ENCODE measurements around the gene TAS2R41.
A peak's percentile ranks its signal among the peaks of the same experiment; 100 is the strongest.
"Not testable (repeated sequence)": the region's sequence is repeated elsewhere in the genome, so short reads cannot be mapped to it uniquely, and the experiment has no call there.

Gene TAS2R41

DNA sequence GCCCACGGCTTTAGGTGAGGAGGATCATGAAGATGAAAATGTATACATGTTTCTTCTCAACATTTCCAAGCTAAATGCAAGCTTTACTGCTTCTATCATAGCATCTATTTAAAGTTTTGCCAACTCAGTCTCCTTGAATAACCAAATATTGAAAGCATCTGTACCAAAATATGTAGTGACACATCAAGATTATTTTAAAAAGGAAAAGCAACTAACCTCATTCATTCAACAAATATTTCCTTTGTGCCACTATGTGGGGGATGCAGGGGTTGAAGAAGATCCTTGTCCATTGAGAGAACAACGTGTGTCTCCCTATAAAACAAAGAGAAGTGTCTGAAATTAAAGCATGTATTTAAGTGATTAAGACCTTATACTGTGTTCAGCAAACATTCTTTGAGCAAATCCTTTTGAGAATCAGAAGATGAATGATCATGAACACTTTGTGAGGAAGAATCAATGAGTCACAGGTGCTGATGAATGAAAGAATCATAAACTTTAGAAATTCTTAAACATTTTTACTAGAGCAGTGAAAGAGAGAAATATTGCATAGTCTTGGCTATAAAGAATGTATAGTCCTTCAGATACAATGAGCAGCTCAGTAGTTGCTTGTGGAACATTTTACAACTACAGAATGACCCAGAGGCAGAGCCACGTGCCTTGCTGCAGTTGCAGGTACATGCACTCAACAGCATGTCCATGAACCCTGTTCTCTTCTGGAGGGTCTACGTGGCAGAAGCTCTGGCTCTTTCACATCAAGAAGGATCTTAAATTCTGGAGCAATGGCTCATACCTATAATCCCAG is 20.5 kb upstream of the TAS2R41 start:
- peak; percentile 79 for DNase-seq

DNA sequence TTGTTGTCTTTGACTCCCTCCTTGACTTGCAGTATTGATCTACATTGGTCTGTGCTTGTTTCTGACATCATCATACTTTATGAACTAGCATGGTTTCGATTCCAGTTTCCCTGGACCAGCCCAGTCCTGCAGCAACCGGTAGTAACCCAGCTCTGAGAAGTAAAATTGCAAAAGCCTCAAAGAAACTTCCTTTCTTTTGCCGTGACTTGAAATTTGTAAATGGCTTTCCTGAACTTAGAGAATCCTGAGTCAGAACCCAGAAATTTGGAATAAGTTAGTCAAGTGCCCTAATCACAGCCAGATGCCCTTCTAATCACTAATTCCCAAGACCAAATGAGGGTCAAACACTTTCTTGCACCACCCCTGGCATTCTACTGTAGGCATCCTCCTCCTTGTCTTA is 19.4 kb upstream of the TAS2R41 start:
- peak; percentile 84 for DNase-seq

DNA sequence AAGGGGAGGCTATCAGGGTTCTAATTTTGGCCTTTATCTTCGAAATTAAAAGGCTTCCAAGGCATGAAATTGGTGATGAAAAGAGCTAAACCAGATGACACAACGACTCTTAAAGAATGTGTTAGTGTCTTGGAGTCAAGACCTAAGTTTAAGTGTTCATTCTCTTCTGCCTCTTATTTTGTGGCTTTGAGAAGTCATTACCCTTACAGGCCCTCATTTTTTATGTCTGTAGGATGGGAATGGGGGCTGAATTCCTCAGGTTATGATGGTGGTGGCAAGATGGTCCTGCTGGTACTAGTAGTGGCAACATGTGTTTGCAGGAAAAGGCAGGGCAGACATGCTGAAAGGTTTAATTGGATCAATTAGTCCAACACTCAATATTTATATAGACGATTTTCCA is 19.0 kb upstream of the TAS2R41 start:
- DNase-seq, result no peak

DNA sequence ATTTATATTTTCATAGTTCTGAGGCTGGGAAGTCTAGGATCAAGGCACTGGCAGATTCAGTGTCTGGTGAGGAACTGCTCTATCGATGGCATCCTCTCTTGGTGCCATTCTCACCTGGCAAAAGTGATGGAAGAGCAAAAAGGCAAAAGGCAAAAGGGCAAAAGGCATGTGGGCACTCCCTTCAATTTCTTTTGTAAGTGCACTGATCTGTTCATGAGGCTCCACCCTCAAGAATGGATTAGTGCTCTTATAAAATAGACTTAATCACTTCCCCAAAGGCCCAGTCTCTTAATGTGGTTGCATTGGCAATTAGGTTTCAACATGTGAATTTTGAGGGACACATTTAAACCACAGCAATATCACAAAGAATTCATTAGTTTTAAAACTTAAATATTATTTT is 18.3 kb upstream of the TAS2R41 start:
- DNase-seq, result no peak

DNA sequence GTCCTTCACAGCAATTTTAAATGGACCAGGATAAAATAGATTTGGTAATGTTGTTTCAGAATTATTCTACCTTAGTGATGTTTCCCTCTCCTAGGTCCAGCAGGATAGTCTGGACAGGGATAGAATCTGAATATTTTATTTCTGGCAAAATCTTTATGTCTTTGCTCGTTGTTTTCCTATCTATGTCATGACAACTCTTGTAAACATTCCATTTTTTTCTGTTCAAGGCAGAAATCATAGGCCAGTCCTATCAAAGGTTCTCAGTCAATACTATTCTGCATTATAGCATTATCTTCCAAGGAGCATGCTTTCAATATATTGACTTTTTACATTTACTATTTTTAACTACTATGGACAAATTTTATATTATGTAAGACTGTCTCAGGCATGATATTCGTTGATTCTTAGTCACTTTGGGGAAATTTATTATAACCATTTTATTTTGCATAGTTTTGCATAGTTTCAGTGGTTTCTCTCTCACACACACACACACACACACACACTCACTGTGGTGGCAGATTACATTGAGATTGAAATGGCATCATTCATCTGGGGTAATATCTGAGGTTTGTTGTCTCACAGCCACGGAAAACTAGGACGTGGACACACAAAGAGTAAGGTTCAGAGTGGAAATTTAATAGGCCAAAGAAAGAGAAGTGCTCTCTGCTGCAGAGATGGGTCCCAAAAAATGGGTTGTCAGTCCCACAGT is 17.2 kb upstream of the TAS2R41 start:
- DNase-seq, result peak; percentile 23

DNA sequence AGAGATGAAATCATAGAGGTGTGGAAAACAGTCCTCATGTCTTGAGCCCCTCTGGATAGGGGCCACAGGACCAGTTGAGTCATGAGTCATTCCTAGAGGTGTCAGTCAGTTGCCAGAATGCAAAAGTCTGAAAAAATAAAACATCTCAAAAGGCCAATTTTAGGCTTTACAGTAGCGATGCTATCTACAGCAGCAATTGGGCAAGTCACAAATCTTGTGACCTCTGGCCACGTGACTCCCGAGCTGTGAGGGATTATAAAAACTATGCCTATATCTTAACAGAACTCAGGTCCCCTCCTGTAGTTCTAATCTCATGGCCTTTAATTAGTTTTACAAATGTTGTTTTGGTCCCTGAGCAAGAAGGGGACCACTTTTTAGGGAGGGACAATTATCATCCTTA is 15.6 kb upstream of the TAS2R41 start:
- no peak for DNase-seq

DNA sequence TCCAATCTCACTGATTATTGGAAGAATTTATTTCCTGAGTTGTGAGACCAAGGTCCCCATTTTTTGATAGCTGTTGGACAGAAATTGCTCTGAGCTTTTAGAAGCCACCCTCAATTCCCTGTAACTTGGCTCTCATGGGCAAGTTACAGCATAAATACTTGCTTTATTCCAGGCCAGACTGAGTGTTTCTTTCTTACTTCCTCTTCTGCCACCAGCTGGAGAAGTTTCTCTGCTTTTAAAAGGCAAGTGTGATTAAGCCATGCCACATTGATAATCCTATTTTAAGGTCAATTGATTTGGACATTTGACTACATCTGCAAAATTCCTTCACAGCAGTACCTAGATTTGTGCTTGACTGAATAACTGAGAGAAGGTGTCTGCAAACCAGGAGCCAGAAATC is 14.1 kb upstream of the TAS2R41 start:
- no peak for DNase-seq

DNA sequence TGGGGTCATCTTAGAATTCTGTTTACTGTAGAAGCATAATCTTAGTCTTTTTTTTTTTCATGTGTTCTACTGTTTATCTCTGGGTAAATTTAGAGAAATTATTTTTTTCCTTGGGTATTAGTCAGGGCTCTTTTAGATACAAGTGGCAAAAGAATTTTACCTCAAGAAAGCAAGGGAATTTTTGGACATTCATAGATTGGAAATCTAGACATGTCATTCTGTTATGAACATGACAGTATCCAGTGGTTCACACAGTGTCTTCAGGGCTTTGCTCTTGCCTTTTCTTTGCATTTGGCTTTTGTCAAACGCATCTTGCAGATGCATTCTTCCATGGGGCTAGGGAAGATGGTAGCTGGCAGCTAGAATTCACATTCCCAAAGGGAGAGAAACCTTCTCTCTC is 13.7 kb upstream of the TAS2R41 start:
- no peak for DNase-seq

DNA sequence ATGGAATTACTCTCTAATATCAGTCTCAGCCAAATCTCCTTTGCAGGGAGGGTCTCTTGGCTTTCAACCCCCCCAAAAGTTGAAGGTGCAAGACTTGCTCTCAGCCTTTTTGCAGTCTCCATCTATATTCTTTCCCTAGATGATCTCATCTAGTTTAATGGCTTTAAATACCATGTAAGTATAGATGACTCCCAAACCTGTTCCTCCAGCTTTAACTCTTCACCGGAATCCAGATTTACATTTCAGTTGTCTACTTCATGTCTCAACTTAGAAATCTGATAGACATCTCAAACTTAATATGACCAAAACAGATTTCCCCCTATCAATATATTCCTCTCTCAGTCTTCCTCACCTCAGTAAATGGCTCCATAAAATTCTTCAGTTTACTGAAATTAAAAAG is 9.9 kb upstream of the TAS2R41 start:
- DNase-seq, result no peak

DNA sequence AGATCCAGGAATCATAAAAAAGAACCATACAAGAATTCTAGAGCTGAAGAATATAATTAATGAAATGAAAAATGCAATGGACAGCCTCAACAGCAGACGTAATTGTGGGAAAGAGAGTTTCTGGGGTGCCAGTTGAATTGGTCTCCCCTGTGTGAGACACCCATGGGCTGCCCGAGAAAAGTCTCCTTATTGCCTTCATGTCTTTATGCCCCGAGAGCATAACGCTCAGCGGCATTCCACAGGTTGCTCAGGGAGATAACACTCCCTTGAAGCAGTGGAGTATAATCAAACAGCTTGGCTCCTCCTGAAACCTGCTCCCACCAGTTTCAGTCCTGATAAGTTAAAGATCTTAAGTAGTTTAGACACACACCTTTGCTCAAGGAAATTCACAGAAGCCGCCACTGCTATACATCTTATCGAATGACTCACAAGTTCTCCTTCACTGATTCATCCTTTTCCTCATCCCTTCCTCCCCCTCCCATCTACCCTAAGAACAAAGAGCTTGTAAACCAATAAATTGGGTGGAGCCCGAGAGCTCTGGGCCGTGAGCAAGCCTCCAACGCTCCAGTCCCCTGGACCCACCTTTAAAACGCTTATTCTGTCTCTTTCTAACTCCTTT is 5.5 kb upstream of the TAS2R41 start:
- not testable (repeated sequence) for DNase-seq

DNA sequence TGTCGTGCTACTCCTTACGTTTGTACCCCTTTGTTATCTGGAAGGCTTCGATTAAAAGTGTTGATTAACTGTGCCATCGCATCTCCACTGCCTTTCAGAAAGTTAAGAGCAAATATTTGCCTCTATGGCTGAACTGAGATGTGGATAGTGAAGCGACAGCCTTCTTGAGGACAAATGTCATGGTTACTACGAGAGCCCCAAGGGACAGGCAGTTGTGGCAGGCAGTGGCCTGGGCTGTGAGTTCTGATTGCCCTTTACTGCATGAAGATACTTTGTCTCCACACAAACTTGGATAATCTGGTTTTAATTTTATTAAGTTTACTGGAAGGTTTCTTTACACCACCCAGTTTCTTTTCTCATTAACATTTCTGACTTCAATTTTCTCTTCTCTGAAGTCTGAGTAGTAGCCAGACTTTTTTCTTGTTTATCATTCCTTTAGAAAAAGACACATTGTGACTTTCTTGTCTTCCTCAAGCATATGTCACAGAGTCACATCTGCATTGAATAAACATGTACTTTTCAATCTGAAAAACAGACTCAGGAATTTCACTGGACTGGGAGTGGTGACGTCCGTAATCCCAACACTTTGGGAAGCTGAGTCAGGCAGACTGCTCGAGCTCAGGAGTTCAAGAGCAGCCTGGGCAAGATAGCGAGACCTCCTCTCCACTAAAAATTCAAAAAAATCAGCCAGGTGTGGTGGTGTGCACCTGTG is 1.5 kb downstream of the TAS2R41 start:
- peak; percentile 43 for DNase-seq

DNA sequence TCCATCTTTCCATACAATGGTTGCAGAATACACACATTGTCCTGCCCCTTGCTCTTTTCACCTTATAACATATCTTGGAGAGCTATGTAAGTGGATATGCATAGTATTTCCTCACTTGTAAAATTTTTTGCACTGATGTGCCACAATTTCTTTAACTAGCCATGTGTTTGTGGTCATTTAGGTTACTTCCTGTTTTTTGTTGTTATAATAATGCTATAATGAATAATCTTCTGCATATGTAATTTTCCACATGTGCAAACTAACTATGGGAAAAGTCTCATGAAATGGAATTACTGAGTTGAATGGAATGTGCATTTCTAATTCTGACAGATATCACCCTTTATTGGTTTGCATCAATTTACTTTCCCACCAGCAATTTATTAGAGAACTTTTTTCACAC is 2.8 kb downstream of the TAS2R41 start:
- no peak for DNase-seq

DNA sequence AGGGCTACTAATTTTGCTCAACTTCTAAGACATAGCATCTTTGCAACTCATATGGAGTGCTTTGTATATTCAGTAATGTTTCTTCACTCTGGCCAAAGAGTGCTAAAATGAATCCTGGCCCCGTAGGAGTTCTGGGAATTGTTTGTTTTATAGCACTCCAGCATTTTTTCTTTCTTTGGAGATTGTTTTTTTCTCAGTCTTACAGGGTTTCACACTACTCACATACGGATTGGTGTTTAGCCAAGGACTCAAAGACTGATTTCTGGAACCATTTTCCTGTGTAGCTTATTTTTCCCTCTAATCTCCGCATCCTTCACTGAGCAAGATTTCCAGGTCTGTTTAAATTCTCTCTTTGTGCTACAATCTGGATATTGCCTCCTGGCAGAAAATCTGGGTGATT is 6.4 kb downstream of the TAS2R41 start:
- no peak for DNase-seq

DNA sequence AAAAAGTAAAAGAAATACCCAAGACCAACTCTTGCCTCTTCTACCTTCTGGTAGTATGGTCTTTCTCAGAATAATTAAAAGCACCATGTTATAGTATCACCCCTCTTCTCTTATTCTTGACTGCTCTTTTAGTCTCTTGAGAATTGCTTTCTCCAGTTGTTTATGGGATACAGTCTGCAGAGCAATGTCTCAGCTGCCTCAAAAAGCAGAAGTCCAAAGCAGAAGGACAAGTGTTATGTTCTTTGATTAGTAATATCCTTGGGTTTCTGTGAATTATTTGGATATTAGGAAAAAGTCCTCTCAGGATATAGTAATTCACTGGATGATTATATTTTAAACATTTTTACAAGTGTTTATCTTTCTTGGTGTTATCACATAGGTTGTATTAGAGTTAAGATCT is 7.4 kb downstream of the TAS2R41 start:
- no peak for DNase-seq

DNA sequence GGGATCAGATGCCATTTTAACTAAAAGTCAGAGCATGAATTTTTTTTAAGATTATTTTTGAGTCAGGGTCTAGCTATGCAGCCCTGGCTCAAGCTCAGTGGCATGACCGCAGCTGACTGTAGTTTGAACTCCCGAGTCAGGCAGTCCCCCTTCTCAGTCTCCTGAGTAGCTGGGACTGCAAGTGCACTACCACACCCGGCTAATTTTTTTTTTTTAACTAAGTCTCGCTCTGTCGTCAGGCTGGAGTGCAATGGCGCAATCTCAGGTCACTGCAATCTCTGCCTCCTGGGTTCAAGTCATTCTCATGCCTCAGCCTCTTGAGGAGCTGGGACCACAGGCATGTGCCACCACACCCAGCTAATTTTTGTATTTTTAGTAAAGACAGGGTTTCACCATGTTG is 7.8 kb downstream of the TAS2R41 start:
- peak; percentile 51 for DNase-seq

DNA sequence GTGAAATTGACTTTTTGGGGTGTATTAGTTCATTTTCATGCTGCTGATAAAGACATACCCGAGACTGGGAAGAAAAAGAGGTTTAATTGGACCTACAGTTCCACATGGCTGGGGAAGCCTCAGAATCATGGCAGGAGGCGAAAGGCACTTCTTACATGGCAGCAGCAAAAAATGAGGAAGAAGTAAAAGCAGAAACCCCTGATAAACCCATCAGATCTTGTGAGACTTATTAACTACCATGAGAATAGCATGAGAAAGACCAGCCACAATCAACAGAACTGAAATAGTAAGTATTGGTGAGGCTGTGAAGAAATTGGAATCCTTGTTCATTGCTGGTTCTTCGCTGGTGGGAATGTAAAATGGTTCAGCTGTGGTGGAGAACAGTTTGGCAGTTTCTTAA is 8.6 kb downstream of the TAS2R41 start:
- DNase-seq, result not testable (repeated sequence)

DNA sequence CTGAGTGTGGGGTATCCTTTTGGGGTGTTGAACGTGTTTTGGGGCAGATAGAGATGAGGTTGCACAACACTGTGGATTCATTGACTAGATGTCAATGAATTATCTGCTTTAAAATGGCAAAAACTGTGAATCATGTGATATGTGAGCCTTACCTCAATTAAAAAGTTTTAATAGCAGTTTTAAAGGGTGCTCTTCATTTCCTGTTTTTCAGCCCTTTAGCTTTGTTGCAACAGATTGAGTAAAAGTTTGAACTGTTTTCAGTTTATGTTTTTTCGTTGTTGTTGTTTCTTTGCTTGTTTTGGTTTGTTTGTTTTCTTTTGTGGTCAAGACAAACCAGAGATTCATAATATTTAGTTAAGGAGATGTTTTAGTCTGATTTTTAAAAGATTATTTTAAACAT is 9.4 kb downstream of the TAS2R41 start:
- DNase-seq, result no peak

DNA sequence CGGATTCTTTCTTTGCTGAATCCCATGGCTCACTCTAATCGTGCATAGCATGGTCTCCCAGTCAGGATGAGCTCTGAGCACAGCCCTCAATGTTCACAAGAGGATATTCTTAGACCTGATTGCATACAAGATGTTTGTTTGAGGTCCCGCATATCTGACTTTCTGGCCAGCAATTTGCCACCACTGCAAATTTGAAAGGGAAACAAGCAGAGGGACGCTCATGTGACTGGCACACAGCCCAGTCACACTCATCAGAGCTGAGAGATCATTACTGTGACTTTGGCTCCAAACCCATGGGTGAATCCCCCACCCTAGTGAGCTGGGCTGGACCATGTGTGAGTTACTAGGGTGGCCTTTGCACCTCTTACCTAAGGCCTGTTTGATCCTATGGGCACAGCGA is 9.9 kb downstream of the TAS2R41 start:
- peak; percentile 17 for DNase-seq

DNA sequence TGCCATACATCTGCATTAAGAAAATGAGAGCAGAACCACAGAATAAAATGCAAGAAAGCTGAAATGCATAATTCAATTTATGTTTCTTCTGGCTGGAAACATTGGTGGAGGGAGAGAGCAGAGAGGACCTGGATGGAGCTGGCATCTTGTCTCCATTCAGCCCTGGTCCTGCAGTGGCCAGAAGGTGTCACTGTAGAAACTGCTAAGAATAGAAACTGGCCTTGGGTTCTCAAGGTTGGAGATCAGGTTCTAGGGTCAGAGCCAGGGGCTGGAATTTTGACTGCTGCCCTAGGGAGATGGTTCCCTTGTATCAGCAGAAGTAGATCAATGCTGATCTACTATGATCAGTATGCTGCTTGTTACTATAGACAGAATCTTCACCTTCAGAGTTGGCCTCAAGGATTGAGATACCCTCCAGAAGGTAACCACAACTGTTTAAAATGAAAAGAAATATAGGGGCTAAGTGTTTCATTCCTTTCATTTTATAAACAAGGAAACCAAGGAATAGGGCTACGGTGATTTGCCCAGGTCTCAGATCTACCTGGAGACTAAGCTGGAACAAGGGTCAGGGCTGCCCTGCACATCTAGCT is 13.1 kb downstream of the TAS2R41 start:
- DNase-seq, result peak; percentile 18

DNA sequence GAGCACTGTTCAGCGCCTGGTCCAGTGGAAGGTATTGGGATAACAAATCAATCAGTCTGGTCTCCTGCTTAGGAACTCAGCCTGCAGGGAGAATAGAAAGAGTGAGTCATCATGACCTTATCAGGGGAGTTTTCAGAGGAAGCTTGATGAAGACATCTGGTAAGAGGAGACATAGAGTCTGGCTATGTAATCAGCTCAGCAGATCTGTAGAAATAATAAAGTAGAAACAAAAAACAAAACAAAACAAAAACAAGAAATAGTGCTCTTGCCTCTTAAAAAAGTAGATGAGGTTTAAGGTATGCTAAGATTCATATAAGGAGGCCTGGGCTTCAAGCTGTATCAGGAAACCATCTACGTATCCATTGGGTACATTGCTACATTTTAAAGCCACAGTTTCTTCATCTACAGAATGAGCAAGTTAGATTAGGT is 14.4 kb downstream of the TAS2R41 start:
- DNase-seq, result peak; percentile 69

DNA sequence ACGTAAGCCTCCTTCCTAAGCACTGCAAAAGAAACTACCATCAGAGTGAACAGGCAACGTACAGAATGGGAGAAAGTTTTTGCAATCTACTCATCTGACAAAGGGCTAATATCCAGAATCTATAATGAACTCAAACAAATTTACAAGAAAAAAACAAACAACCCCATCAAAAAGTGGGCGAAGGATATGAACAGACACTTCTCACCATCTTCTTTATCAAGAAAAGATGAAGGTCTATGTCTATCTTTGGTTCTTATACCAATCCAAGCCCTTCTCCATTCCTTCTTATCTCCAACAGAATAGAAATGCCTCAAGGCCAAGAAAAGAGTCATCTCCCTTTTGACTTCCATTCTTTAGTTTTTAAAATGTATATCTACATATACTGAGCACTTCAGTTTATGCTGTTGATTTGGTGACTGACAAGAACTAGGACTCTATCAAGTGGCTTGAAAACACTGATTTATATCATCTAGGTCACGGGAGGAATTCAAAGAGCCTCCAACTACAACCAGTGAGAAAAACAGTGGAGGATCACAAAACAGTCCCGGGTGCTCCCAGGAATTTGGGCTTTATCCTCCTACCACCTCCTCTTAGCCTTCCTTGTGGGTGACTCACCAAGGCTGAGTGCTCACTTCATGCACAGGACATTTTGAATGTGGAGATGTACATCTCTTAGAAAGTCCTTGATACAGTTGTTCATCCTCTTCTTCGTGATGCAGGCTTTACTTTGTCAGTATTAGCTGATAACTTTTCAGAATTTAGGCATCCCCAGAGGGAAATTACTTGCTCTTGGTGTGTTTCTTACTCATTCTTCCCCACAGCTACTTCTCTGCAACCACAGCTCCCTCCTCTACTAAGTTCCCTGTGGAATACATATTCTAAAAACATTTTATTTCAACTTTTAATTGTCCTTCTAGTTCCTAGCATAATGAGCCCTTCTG is 15.4 kb downstream of the TAS2R41 start:
- DNase-seq, result peak; percentile 53

DNA sequence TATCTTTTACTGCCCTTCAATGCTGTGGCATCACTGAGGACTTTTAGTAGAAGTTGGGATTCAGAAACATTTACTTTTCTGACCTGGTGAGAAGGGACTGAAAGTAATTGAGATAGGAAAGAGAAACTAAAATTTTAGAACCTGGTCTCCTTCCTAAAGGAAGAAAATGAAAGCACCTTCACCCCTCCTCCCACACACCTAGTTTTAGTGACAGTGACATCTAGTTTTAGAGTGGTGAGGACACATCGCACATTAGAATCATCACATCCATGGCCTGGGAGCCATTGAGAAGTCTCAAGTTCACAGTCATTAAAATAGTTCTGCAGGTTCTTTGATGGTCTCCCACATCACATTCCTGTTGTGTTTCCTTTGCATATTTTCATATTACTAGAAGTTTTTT is 16.1 kb downstream of the TAS2R41 start:
- peak; percentile 26 for DNase-seq

All from fibroblast of upper back skin (primary cell).